MM.1S (cell line): ENCODE results near the gene SLAMF7.

ENCODE experiments used
- CTCF ChIP-seq: fragments of 300-600 bp; sonication (generic); IDR thresholded peaks from 2 replicates; pipeline ENCODE4 v1.5.1; 2016; ENCODE audit warnings: antibody characterized with exemption, low read length, mixed read lengths
- EZH2 ChIP-seq: fragments of 300-600 bp; sonication (generic); optimal IDR thresholded peaks from 2 replicates; pipeline ENCODE3; 2017; ENCODE audit warnings: low read depth, mild to moderate bottlenecking, antibody characterized with exemption, low read length, mixed read lengths

- no peak for TF ChIP-seq CTCF
- no peak for TF ChIP-seq EZH2
Observed at GRCh38 chr1:160772331-160772730, 33.3 kb downstream of the SLAMF7 start.
